Loucy (cell line): Measurements from ENCODE around the gene TMEM156.

ENCODE experiments used
- EZH2phosphoT487 ChIP-seq: fragments of 200-600 bp; IDR thresholded peaks from 2 replicates; pipeline ENCODE4 v1.6.1; 2018; ENCODE audit warnings: antibody characterized with exemption, mild to moderate bottlenecking, moderate library complexity, borderline replicate concordance
- TF ChIP-seq, protein P1 (sequence below): fragments of 200-600 bp; sonication (generic); conservative IDR thresholded peaks from 2 replicates; pipeline ENCODE4 v1.5.1; 2014; ENCODE audit warnings: mild to moderate bottlenecking, antibody characterized with exemption, low read length

- TF ChIP-seq, protein P1, sequence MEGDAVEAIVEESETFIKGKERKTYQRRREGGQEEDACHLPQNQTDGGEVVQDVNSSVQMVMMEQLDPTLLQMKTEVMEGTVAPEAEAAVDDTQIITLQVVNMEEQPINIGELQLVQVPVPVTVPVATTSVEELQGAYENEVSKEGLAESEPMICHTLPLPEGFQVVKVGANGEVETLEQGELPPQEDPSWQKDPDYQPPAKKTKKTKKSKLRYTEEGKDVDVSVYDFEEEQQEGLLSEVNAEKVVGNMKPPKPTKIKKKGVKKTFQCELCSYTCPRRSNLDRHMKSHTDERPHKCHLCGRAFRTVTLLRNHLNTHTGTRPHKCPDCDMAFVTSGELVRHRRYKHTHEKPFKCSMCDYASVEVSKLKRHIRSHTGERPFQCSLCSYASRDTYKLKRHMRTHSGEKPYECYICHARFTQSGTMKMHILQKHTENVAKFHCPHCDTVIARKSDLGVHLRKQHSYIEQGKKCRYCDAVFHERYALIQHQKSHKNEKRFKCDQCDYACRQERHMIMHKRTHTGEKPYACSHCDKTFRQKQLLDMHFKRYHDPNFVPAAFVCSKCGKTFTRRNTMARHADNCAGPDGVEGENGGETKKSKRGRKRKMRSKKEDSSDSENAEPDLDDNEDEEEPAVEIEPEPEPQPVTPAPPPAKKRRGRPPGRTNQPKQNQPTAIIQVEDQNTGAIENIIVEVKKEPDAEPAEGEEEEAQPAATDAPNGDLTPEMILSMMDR = no peak
- TF ChIP-seq EZH2phosphoT487 = no peak
Measured at GRCh38 chr4:39050590-39050989, 18.4 kb upstream of the TMEM156 start.
